Effector memory CD4-positive, alpha-beta T cell (primary cell): Measurements from ENCODE around the gene CEP170B.

ENCODE experiments used
- DNase-seq, 3 donors: peaks; one replicate each; pipeline ENCODE4 v3.0.0-alpha.2; 2020
- H3K27ac ChIP-seq: 2 replicates; pipeline ENCODE4 v1.7.0; 2013; ENCODE audit warnings: mild to moderate bottlenecking, low read length, moderate library complexity; ENCODE audit not compliant: insufficient read depth, poor library complexity, severe bottlenecking
- H3K27me3 ChIP-seq: replicated peaks from 2 replicates; pipeline ENCODE4 v1.7.0; 2013; ENCODE audit warnings: mild to moderate bottlenecking, low read length; ENCODE audit not compliant: insufficient read depth, control insufficient read depth, poor library complexity, severe bottlenecking
- H3K36me3 ChIP-seq: 2 replicates; pipeline ENCODE4 v1.7.0; 2013; ENCODE audit warnings: mild to moderate bottlenecking, low read length, moderate library complexity; ENCODE audit not compliant: control insufficient read depth, insufficient read depth
- H3K4me1 ChIP-seq: 2 replicates; pipeline ENCODE4 v1.7.0; 2013; ENCODE audit warnings: low read length, mild to moderate bottlenecking; ENCODE audit not compliant: control insufficient read depth, insufficient read depth, poor library complexity, severe bottlenecking
- H3K4me3 ChIP-seq: 2 replicates; pipeline ENCODE4 v1.7.0; 2013; ENCODE audit warnings: low read length, low read depth, mild to moderate bottlenecking; ENCODE audit not compliant: insufficient read depth, poor library complexity, severe bottlenecking
- H3K9me3 ChIP-seq: 2 replicates; pipeline ENCODE4 v1.7.0; 2013; ENCODE audit warnings: mild to moderate bottlenecking, low read length, moderate library complexity; ENCODE audit not compliant: control insufficient read depth

CEP170B gene

GRCh38 chr14:104892531-104893434 lies 27.7 kb downstream of the CEP170B start:
- DNase-seq, result no peak
- no peak overlapping the region for H3K27ac ChIP-seq

GRCh38 chr14:104893435-104894207 lies 28.6 kb downstream of the CEP170B start:
- H3K9me3 ChIP-seq, result no peaks in the 10 kb centered on the region
- no peaks in the 10 kb centered on the region for H3K36me3 ChIP-seq
- H3K4me3 ChIP-seq, result no peak overlapping the region
- no peak overlapping the region for H3K27ac ChIP-seq
- DNase-seq, result no peak
- H3K4me1 ChIP-seq, result no peaks in the 10 kb centered on the region
- H3K27me3 ChIP-seq, result no peaks in the 10 kb centered on the region

More at GRCh38 chr14:104892531-104893434, 27.7 kb downstream of the CEP170B start:
- no peak overlapping the region for H3K4me3 ChIP-seq
- H3K36me3 ChIP-seq, result no peaks in the 10 kb centered on the region
- H3K9me3 ChIP-seq, result no peaks in the 10 kb centered on the region
- no peaks in the 10 kb centered on the region for H3K4me1 ChIP-seq
- H3K27me3 ChIP-seq, result no peaks in the 10 kb centered on the region

GRCh38 chr14:104894331-104895206 lies 29.5 kb downstream of the CEP170B start:
- Histone ChIP-seq H3K27me3 (no peaks in the 10 kb centered on the region), H3K27ac (no peak overlapping the region), H3K4me1 (no peaks in the 10 kb centered on the region), H3K36me3 (no peaks in the 10 kb centered on the region), H3K9me3 (no peaks in the 10 kb centered on the region), H3K4me3 (no peak overlapping the region)
- DNase-seq, result no peak

- no peak overlapping the region for H3K4me3 ChIP-seq
- no peaks in the 10 kb centered on the region for H3K27me3 ChIP-seq
- no peaks in the 10 kb centered on the region for H3K9me3 ChIP-seq
- H3K27ac ChIP-seq, result no peak overlapping the region
- H3K4me1 ChIP-seq, result no peaks in the 10 kb centered on the region
- H3K36me3 ChIP-seq, result no peaks in the 10 kb centered on the region
- DNase-seq, result no peak
Measured at GRCh38 chr14:104895207-104895785, 30.2 kb downstream of the CEP170B start.

GRCh38 chr14:104895786-104896661 lies 31.0 kb downstream of the CEP170B start:
- no peak overlapping the region for H3K4me3 ChIP-seq
- no peak overlapping the region for H3K27ac ChIP-seq
- no peaks in the 10 kb centered on the region for H3K4me1 ChIP-seq
- no peak for DNase-seq
- H3K27me3 ChIP-seq, result no peaks in the 10 kb centered on the region
- no peaks in the 10 kb centered on the region for H3K9me3 ChIP-seq
- H3K36me3 ChIP-seq, result no peaks in the 10 kb centered on the region

GRCh38 chr14:104897330-104898194 lies 32.5 kb downstream of the CEP170B start:
- Histone ChIP-seq H3K4me1 (no peaks in the 10 kb centered on the region), H3K36me3 (no peaks in the 10 kb centered on the region), H3K27me3 (no peaks in the 10 kb centered on the region), H3K4me3 (no peak overlapping the region), H3K27ac (no peak overlapping the region), H3K9me3 (no peaks in the 10 kb centered on the region)
- no peak for DNase-seq

- no peak overlapping the region for H3K4me3 ChIP-seq
Measured at GRCh38 chr14:104898195-104898558, 33.1 kb downstream of the CEP170B start.

GRCh38 chr14:104898870-104899510 lies 33.9 kb downstream of the CEP170B start:
- DNase-seq, result no peak
- Histone ChIP-seq H3K36me3 (no peaks in the 10 kb centered on the region), H3K9me3 (no peaks in the 10 kb centered on the region), H3K4me3 (no peak overlapping the region), H3K27me3 (no peaks in the 10 kb centered on the region), H3K4me1 (no peaks in the 10 kb centered on the region), H3K27ac (no peak overlapping the region)

More at GRCh38 chr14:104898195-104898558, 33.1 kb downstream of the CEP170B start:
- DNase-seq, result no peak
- H3K9me3 ChIP-seq, result no peaks in the 10 kb centered on the region
- no peaks in the 10 kb centered on the region for H3K27me3 ChIP-seq
- H3K36me3 ChIP-seq, result no peaks in the 10 kb centered on the region
- H3K4me1 ChIP-seq, result no peaks in the 10 kb centered on the region
- no peak overlapping the region for H3K27ac ChIP-seq
